A549 (cell line): Measurements from ENCODE around the gene PUS7L. TPM values are rescaled to one million over a fixed set of nuclear protein-coding genes. Genes with fewer than 3 reads are reported as not detected.

Experiments used
- ATAC-seq, 2 experiments: fragments of 200-7000 bp in 1 of 2; fragments of >200 bp in 1 of 2; cut with Nextera tagmentation in 1 of 2; cut with Tn5 transposase in 1 of 2; 3 replicates each; pipeline versions ENCODE4 v1.8.0 to v1.9.1; 2018 to 2020; ENCODE audit warnings: mild to moderate bottlenecking in 1 of 2, moderate library complexity in 1 of 2
- CTCF ChIA-PET: fragments of 300-600 bp; sonication (Branson Sonifier 250); formaldehyde crosslinking; extraction: SDS; loops from one replicate; lab custom pipeline; 2021; ENCODE audit warnings: antibody characterized with exemption, inconsistent platforms; lab: Yijun Ruan, JAX
- POLR2A ChIA-PET: fragments of 350-600 bp; formaldehyde crosslinking; extraction: SDS; loops from one replicate; lab custom pipeline; 2021; ENCODE audit warnings: antibody characterized with exemption, inconsistent platforms; lab: Yijun Ruan, JAX
- DNase-seq, 2 experiments: peaks; one replicate each; pipeline versions ENCODE4 v3.0.0 to v3.0.0-alpha.2; 2011 to 2016; ENCODE audit warnings: low read depth in 1 of 2, low spot score in 1 of 2
- FAIRE-seq: peaks from 2 replicates; lab custom pipeline; 2011; peaks lifted over from hg19 to GRCh38; lab: Jason Lieb, UNC
- H3K27ac ChIP-seq, 2 experiments: fragments of >200 bp; sonication (Bioruptor Twin); formaldehyde crosslinking; 3 replicates each; pipeline ENCODE4 v1.5.1; 2016 to 2017
- H3K4me1 ChIP-seq: fragments of >200 bp; sonication (Bioruptor Twin); formaldehyde crosslinking; 3 replicates; pipeline ENCODE4 v1.6.1; 2016
- H3K4me2 ChIP-seq: fragments of >200 bp; sonication (Bioruptor Twin); formaldehyde crosslinking; 3 replicates; pipeline ENCODE4 v1.6.1; 2016
- H3K4me3 ChIP-seq: fragments of >200 bp; sonication (Bioruptor Twin); formaldehyde crosslinking; 3 replicates; pipeline ENCODE4 v1.5.1; 2016
- H3K9me3 ChIP-seq: fragments of >200 bp; sonication (Bioruptor Twin); formaldehyde crosslinking; 3 replicates; pipeline ENCODE4 v1.6.1; 2016
- BHLHE40 ChIP-seq: IDR thresholded peaks from 2 replicates; pipeline ENCODE4 v1.6.1; 2012; ENCODE audit warnings: low read depth, low read length, inconsistent platforms
- CBX2 ChIP-seq: fragments of 200-600 bp; sonication (generic); IDR thresholded peaks from 2 replicates; pipeline ENCODE4 v1.6.1; 2016; ENCODE audit warnings: low read depth, mild to moderate bottlenecking, borderline replicate concordance
- CBX8 ChIP-seq: fragments of 200-600 bp; sonication (generic); IDR thresholded peaks from 2 replicates; pipeline ENCODE4 v1.6.1; 2016
- EHMT2 ChIP-seq: fragments of 200-600 bp; sonication (generic); IDR thresholded peaks from 2 replicates; pipeline ENCODE4 v1.6.1; 2016; ENCODE audit warnings: antibody characterized with exemption, low read depth, mild to moderate bottlenecking, moderate library complexity
- EP300 ChIP-seq, 2 experiments: fragments of >200 bp; sonication (Bioruptor Twin); formaldehyde crosslinking; IDR thresholded peaks; 2 replicates in 1 of 2; 3 replicates in 1 of 2; pipeline ENCODE4 v1.6.1; 2016 to 2017
- FOXS1 ChIP-seq: fragments of 250-450 bp; sonication (Bioruptor Pico); IDR thresholded peaks from 2 replicates; pipeline ENCODE4 v1.5.0; 2020; ENCODE audit warnings: mild to moderate bottlenecking, moderate library complexity
- HOXA7 ChIP-seq: fragments of 250-450 bp; sonication (Bioruptor Pico); IDR thresholded peaks from 2 replicates; pipeline ENCODE4 v1.5.0; 2020; ENCODE audit warnings: mild to moderate bottlenecking, moderate library complexity
- HOXB13 ChIP-seq: fragments of 250-450 bp; sonication (Bioruptor Pico); IDR thresholded peaks from 2 replicates; pipeline ENCODE4 v1.5.0; 2020; ENCODE audit warnings: low read depth, mild to moderate bottlenecking, moderate library complexity
- HOXB5 ChIP-seq: fragments of 250-450 bp; sonication (Bioruptor Pico); IDR thresholded peaks from 2 replicates; pipeline ENCODE4 v1.5.0; 2020; ENCODE audit warnings: mild to moderate bottlenecking, moderate library complexity
- JUN ChIP-seq, 2 experiments: fragments of >200 bp; sonication (Bioruptor Twin); formaldehyde crosslinking; IDR thresholded peaks; 2 replicates in 1 of 2; 3 replicates in 1 of 2; pipeline ENCODE4 v1.6.1; 2016 to 2017
- JUNB ChIP-seq: fragments of >200 bp; sonication (Bioruptor Twin); formaldehyde crosslinking; IDR thresholded peaks from 2 replicates; pipeline ENCODE4 v1.6.1; 2016
- KDM1A ChIP-seq: fragments of 200-600 bp; sonication (generic); IDR thresholded peaks from 2 replicates; pipeline ENCODE4 v1.6.1; 2016; ENCODE audit warnings: low read depth, mild to moderate bottlenecking
- KDM5A ChIP-seq: fragments of 200-600 bp; sonication (generic); IDR thresholded peaks from 2 replicates; pipeline ENCODE4 v1.6.1; 2016; ENCODE audit warnings: antibody characterized with exemption, mild to moderate bottlenecking
- MAZ ChIP-seq: fragments of 150-350 bp; IDR thresholded peaks from 2 replicates; pipeline ENCODE4 v1.6.1; 2014; ENCODE audit warnings: antibody characterized with exemption, low read depth, low read length, borderline replicate concordance
- POLR2A ChIP-seq: IDR thresholded peaks from 2 replicates; pipeline ENCODE4 v1.6.1; 2012; ENCODE audit warnings: mild to moderate bottlenecking, low read length
- RAD21 ChIP-seq, 2 experiments: fragments of >200 bp in 1 of 2; sonication (Bioruptor Twin) in 1 of 2; formaldehyde crosslinking in 1 of 2; IDR thresholded peaks in 1 of 2; conservative IDR thresholded peaks in 1 of 2; 2 replicates in 1 of 2; 3 replicates in 1 of 2; pipeline ENCODE4 v1.6.1; 2012 to 2018; ENCODE audit warnings: inconsistent platforms in 1 of 2
- RCOR1 ChIP-seq: fragments of 150-350 bp; IDR thresholded peaks from 2 replicates; pipeline ENCODE4 v1.6.1; 2014; ENCODE audit warnings: antibody characterized with exemption, low read length, low read depth
- SMC3 ChIP-seq: fragments of >200 bp; sonication (Bioruptor Twin); formaldehyde crosslinking; IDR thresholded peaks from 3 replicates; pipeline ENCODE4 v1.6.1; 2018; ENCODE audit warnings: inconsistent platforms
- SREBF2 ChIP-seq: fragments of 450-650 bp; IDR thresholded peaks from 2 replicates; pipeline ENCODE4 v1.6.1; 2014; ENCODE audit warnings: mild to moderate bottlenecking, moderate library complexity
- ZFP36 ChIP-seq: fragments of 450-650 bp; IDR thresholded peaks from 2 replicates; pipeline ENCODE4 v1.6.1; 2014; ENCODE audit warnings: borderline replicate concordance; ENCODE audit not compliant: partially characterized antibody
- ZNF302 ChIP-seq: fragments of 250-450 bp; sonication (Bioruptor Pico); IDR thresholded peaks from 2 replicates; pipeline ENCODE4 v1.9.0; 2021; ENCODE audit warnings: inconsistent platforms, mild to moderate bottlenecking, moderate library complexity
- ZSCAN20 ChIP-seq: fragments of 250-450 bp; sonication (Bioruptor Pico); IDR thresholded peaks from 2 replicates; pipeline ENCODE4 v1.8.0; 2022; ENCODE audit warnings: mild to moderate bottlenecking, moderate library complexity
- WGBS: methylation state at CpG from one replicate; pipeline ENCODE4 v1.1.6; 2017; ENCODE audit errors: missing lambda C conversion rate; 5-methylcytosine and 5-hydroxymethylcytosine counted together
- polyA plus RNA-seq, 4 experiments: library from polyadenylated mRNA; depleted of rRNA in 3 of 4; stranded (reverse); fragments of >200 nt; fragmentation: RNase III in 1 of 4; extraction: RNeasy Plus Mini Kit Qiagen cat#74134 plus additional on column Dnase treatment in 1 of 4; gene quantifications; 2 replicates in 3 of 4; 3 replicates in 1 of 4; pipeline ENCODE4 v1.2.3, GENCODE V29; 2011 to 2017
- TF ChIP-seq, protein P1 (sequence below): fragments of >200 bp; sonication (Bioruptor Twin); formaldehyde crosslinking; IDR thresholded peaks from 3 replicates; pipeline ENCODE4 v1.6.1; 2016
- TF ChIP-seq, protein P2 (sequence below): fragments of >200 bp; sonication (Bioruptor Twin); formaldehyde crosslinking; IDR thresholded peaks from 2 replicates; pipeline ENCODE4 v1.6.1; 2016
- TF ChIP-seq, protein P3 (sequence below): IDR thresholded peaks from 2 replicates; pipeline ENCODE4 v1.6.1; 2012; ENCODE audit warnings: low read depth, borderline replicate concordance

Gene PUS7L
- polyA plus RNA-seq, 2 of the 4 experiments (the other 2 are of a cell fraction): 5.8 to 16.6 TPM

DNA sequence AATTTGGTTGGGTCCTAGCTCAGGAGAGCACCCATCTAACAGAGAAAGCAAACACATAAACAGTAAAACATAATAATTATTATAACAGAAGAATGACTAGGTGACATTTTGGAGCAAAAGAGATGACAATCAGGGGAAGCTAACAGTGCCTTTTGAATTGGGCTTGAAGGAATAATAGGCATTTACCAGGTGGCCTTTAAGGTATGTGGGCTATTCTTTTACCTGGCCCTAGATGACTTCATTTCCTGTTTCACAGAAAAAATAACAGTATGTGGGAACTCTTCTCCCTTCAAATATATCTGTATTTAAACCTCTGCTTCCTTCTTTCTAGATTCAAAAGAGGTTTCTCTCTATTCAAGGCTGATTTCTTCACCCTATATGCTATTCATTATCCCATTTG lies 4.0 kb upstream of the PUS7L start (continued):
- no peak for TF ChIP-seq KDM1A
- no peak for TF ChIP-seq JUNB
- TF ChIP-seq POLR2A: no peak
- no peak for TF ChIP-seq HOXB5 (CRISPR knock-in tag)

DNA sequence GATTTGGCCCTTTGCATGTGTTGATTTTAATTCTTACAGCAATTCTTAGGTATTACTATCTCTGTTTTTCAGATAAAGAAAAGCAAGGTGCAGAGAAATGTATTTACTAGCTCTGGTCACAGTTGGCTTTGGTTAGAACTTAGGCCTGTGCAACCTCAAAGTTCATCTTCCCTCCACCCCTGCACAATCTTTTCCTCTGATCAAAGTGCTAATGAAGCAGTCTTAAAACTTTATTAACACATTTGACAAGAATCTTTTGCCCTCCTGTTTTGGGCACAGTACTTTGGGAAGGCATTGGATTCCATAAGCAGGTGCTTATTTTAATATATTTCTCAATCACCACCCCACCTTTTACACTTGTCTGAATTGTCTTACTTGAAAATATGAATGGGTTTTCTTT lies 2.9 kb upstream of the PUS7L start:
- peaks cover 12% of the 10 kb centered on the region; the same call in 2 of the 3 replicates for H3K4me1 ChIP-seq
- no peak for TF ChIP-seq ZFP36
- TF ChIP-seq EHMT2: no peak
- TF ChIP-seq SMC3: no peak
- no peak for TF ChIP-seq JUN (IDR thresholded peaks at IDR 0.05)
- no peak for TF ChIP-seq RCOR1
- no peak for TF ChIP-seq SREBF2
- no peak for TF ChIP-seq CBX2
- TF ChIP-seq HOXA7 (CRISPR knock-in tag): no peak
- TF ChIP-seq JUNB: no peak
- TF ChIP-seq, protein P1, sequence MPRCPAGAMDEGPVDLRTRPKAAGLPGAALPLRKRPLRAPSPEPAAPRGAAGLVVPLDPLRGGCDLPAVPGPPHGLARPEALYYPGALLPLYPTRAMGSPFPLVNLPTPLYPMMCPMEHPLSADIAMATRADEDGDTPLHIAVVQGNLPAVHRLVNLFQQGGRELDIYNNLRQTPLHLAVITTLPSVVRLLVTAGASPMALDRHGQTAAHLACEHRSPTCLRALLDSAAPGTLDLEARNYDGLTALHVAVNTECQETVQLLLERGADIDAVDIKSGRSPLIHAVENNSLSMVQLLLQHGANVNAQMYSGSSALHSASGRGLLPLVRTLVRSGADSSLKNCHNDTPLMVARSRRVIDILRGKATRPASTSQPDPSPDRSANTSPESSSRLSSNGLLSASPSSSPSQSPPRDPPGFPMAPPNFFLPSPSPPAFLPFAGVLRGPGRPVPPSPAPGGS: no peak
- TF ChIP-seq ZSCAN20 (CRISPR knock-in tag): no peak
- no peak for TF ChIP-seq EP300 (IDR thresholded peaks at IDR 0.05)
- no peak for TF ChIP-seq BHLHE40
- TF ChIP-seq, protein P2, sequence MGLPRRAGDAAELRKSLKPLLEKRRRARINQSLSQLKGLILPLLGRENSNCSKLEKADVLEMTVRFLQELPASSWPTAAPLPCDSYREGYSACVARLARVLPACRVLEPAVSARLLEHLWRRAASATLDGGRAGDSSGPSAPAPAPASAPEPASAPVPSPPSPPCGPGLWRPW: no peak
- no peak for TF ChIP-seq HOXB13
- TF ChIP-seq MAZ: no peak
- CTCF ChIA-PET: interaction anchor here (1.3 to 3.0 kb wide), 2 partner anchors 10 to 121 kb away, joined by 5 to 18 read pairs; no protein-coding TSS in a partner anchor
- no peak for DNase-seq
- ATAC-seq: no peak
- H3K9me3 ChIP-seq: no peaks in the 10 kb centered on the region
- no peak overlapping the region for H3K4me3 ChIP-seq
- no peak overlapping the region for H3K27ac ChIP-seq
- no peak overlapping the region for H3K4me2 ChIP-seq
- no peak for FAIRE-seq
- POLR2A ChIA-PET: no interaction called here

DNA sequence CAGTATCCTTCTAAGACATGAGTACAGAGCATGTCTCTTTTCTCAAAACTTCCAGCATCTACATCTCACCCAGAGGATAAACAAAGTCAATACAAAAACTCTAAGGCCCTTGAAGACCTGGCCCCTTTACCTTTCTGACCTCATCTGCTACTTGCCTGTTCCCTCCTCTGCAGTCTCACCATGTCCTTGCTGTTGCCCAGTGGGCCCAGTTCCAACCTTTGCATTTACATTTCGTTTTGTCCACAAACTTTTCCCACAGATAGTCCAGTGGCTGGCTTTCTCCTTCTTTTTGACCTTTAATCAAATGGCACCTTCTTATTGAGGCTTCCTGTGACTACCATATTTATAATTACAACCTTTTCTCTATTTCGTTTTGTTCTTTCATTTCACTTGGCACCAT lies 1.8 kb upstream of the PUS7L start:
- TF ChIP-seq, protein P1: no peak
- TF ChIP-seq, protein P3, sequence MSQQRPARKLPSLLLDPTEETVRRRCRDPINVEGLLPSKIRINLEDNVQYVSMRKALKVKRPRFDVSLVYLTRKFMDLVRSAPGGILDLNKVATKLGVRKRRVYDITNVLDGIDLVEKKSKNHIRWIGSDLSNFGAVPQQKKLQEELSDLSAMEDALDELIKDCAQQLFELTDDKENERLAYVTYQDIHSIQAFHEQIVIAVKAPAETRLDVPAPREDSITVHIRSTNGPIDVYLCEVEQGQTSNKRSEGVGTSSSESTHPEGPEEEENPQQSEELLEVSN: no peak
- TF ChIP-seq ZNF302 (CRISPR knock-in tag) (no peak), HOXB5 (CRISPR knock-in tag) (no peak), KDM5A (no peak), JUNB (no peak), POLR2A (no peak), FOXS1 (CRISPR knock-in tag) (no peak), MAZ (no peak), CBX8 (no peak), RAD21 (conservative IDR thresholded peaks at IDR 0.05 in 1 of 2, IDR thresholded peaks at IDR 0.05 in 1 of 2) (no peak)
- TF ChIP-seq, protein P2: no peak
- H3K9me3 ChIP-seq: no peaks in the 10 kb centered on the region
- ATAC-seq (no peak), DNase-seq (no peak), FAIRE-seq (no peak)
- 74% methylated on average over 2 of the region's 2 CpGs for WGBS
- H3K27ac ChIP-seq: no peak overlapping the region
- POLR2A ChIA-PET: no interaction called here
- CTCF ChIA-PET: interaction anchor here (1.2 to 2.0 kb wide), 2 partner anchors 115 to 122 kb away, joined by 3 to 15 read pairs; no protein-coding TSS in a partner anchor
- H3K4me3 ChIP-seq: no peak overlapping the region
- peaks cover 12% of the 10 kb centered on the region; the same call in 2 of the 3 replicates for H3K4me1 ChIP-seq
- H3K4me2 ChIP-seq: peak overlapping the region; percentile 79
